Natural killer cell (primary cell): ENCODE data around the gene FLT1. TPM values are rescaled to one million over a fixed set of nuclear protein-coding genes. Genes with fewer than 3 reads are reported as not detected.

Experiments used
- ATAC-seq, 3 donors: fragments of 150-1000 bp in 2 of 3; fragments of 200-7000 bp in 1 of 3; cut with Tn5 transposase; 1 replicate in 1 of 3; 2 replicates in 2 of 3; pipeline ENCODE4 v1.10.0; 2021; ENCODE audit warnings: mild to moderate bottlenecking in 2 of 3, moderate library complexity in 2 of 3
- DNase-seq, 2 donors: peaks; one replicate each; pipeline versions ENCODE4 v3.0.0 to v3.0.0-alpha.2; 2013 to 2021; ENCODE audit warnings: mixed read lengths in 1 of 2
- H3K27ac ChIP-seq: one replicate; pipeline ENCODE4 v1.5.1; 2013; ENCODE audit warnings: mild to moderate bottlenecking, low read length
- H3K27me3 ChIP-seq: one replicate; pipeline ENCODE4 v1.6.1; 2013; ENCODE audit warnings: low read length; ENCODE audit not compliant: control insufficient read depth, insufficient read depth
- H3K36me3 ChIP-seq: one replicate; pipeline ENCODE4 v1.6.1; 2013; ENCODE audit warnings: low read length; ENCODE audit not compliant: control insufficient read depth, insufficient read depth
- H3K4me1 ChIP-seq: one replicate; pipeline ENCODE4 v1.6.1; 2013; ENCODE audit warnings: low read length; ENCODE audit not compliant: control insufficient read depth, insufficient read depth
- H3K4me3 ChIP-seq: one replicate; pipeline ENCODE4 v1.5.1; 2013; ENCODE audit warnings: low read length
- H3K9me3 ChIP-seq: one replicate; pipeline ENCODE4 v1.6.1; 2013; ENCODE audit warnings: low read length; ENCODE audit not compliant: control insufficient read depth, insufficient read depth
- H3K27ac Mint-ChIP-seq, 2 donors: one replicate each; pipeline ENCODE4 v1.8.0; 2022; ENCODE audit warnings: mild to moderate bottlenecking in 2 of 2, mixed read lengths in 2 of 2, moderate library complexity in 1 of 2
- H3K27me3 Mint-ChIP-seq, 2 donors: one replicate each; pipeline ENCODE4 v1.8.0; 2022; ENCODE audit warnings: low read depth in 2 of 2, mixed read lengths in 2 of 2
- H3K36me3 Mint-ChIP-seq: one replicate; pipeline ENCODE4 v1.8.0; 2022; ENCODE audit warnings: mixed read lengths
- H3K4me1 Mint-ChIP-seq, 2 donors: one replicate each; pipeline ENCODE4 v1.8.0; 2022; ENCODE audit warnings: mixed read lengths in 2 of 2
- H3K4me3 Mint-ChIP-seq: one replicate; pipeline ENCODE4 v1.8.0; 2022; ENCODE audit warnings: mild to moderate bottlenecking, moderate library complexity, mixed read lengths
- H3K9me3 Mint-ChIP-seq, 2 donors: one replicate each; pipeline ENCODE4 v1.8.0; 2022; ENCODE audit warnings: mixed read lengths in 2 of 2
- WGBS: methylation state at CpG from one replicate; pipeline ENCODE4 v1.1.7; 2013; ENCODE audit warnings: missing lambda C conversion rate; ENCODE audit not compliant: insufficient coverage; 5-methylcytosine and 5-hydroxymethylcytosine counted together
- intact Hi-C: fragments of 100-400 bp; cut with micrococcal nuclease; formaldehyde crosslinking; loops from one replicate; pipeline ENCODE4 v1.14.2; 2022
- total RNA-seq, 4 donors: library from RNA; stranded (reverse); fragments of 120-200 nt in 1 of 4; gene quantifications; one replicate each; pipeline versions ENCODE4 v1.2.3 to v1.2.4, GENCODE V29; 2013 to 2022
- TF ChIP-seq, protein P1 (sequence below): fragments of 200-600 bp; IDR thresholded peaks from one replicate; pipeline ENCODE4 v1.8.0; 2022; ENCODE audit warnings: antibody characterized with exemption

The FLT1 gene
- total RNA-seq, 3 donors from 2014 or later (not counting 1 experiment from before 2014, with no cell fraction given), result 0.05 to 0.43 (median 0.07) TPM

DNA sequence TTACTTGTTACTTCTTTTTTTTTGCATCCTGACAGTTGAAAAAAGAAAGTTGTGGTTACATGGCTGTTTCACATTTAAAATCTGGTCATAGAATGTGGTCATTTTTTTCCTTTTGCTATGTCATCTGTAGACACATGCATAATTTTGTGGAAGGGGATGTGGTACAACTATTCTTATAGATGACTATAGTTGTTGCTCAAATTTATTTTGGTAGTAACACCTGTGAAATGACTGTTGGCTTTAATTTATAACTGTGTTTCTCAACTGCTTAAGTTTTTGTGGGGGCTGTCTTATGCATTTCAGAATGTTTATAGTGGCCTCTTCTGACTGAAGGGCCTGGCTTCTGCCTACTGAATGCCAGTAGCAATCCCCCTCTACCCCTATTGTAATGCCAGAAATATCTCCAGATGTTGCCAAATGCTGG lies 226.1 kb downstream of the FLT1 start:
- peak overlapping the region; percentile 13 for H3K4me3 Mint-ChIP-seq
- peak overlapping the region; percentile 81 to 84 for H3K27ac Mint-ChIP-seq
- Histone ChIP-seq H3K36me3 (peaks cover 45% of the 10 kb centered on the region), H3K27me3 (no peaks in the 10 kb centered on the region), H3K4me1 (peaks cover 3% of the 10 kb centered on the region), H3K9me3 (no peaks in the 10 kb centered on the region), H3K4me3 (no peak overlapping the region), H3K27ac (peak overlapping the region; percentile 56)
- intact Hi-C loops, result loop anchor here (1.0 to 5.0 kb wide), 2 partner anchors 130 to 388 kb away; partner anchors contain the start of gene POMP
- DNase-seq (peak in 1 of 2 donors; percentile 38), ATAC-seq (peak; percentile 88 to 92 (median 91))
- peaks cover 9 to 10% of the 10 kb centered on the region in 2 donors for H3K4me1 Mint-ChIP-seq
- no peaks in the 10 kb centered on the region for H3K27me3 Mint-ChIP-seq
- no peaks in the 10 kb centered on the region for H3K9me3 Mint-ChIP-seq
- H3K36me3 Mint-ChIP-seq, result peaks cover 10% of the 10 kb centered on the region
- TF ChIP-seq, protein P1, sequence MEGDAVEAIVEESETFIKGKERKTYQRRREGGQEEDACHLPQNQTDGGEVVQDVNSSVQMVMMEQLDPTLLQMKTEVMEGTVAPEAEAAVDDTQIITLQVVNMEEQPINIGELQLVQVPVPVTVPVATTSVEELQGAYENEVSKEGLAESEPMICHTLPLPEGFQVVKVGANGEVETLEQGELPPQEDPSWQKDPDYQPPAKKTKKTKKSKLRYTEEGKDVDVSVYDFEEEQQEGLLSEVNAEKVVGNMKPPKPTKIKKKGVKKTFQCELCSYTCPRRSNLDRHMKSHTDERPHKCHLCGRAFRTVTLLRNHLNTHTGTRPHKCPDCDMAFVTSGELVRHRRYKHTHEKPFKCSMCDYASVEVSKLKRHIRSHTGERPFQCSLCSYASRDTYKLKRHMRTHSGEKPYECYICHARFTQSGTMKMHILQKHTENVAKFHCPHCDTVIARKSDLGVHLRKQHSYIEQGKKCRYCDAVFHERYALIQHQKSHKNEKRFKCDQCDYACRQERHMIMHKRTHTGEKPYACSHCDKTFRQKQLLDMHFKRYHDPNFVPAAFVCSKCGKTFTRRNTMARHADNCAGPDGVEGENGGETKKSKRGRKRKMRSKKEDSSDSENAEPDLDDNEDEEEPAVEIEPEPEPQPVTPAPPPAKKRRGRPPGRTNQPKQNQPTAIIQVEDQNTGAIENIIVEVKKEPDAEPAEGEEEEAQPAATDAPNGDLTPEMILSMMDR, result no peak

DNA sequence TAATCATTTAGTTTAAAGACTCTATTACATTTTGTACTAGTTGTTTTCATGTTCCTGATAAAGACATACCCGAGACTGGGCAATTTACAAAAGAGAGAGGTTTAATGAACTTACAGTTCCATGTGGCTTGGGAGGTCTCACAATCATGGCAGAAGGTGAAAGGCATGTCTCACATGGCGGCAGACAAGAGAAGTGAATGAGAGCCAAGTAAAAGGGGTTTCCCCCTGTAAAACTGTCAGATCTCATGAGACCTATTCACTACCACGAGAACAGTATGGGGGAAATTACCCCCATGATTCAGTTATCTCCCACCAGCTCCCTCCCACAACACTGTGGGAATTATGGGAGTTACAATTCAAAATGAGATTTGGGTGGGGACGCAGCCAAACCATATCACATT lies 227.4 kb downstream of the FLT1 start:
- intact Hi-C loops, result loop anchor here (5.0 kb wide), 1 partner anchor 390 kb away; the partner anchor contains the start of gene POMP
- Mint-ChIP-seq H3K4me3 (no peak overlapping the region), H3K27me3 (no peaks in the 10 kb centered on the region), H3K36me3 (peaks cover 17% of the 10 kb centered on the region), H3K9me3 (no peaks in the 10 kb centered on the region), H3K27ac (peak overlapping the region; percentile 17 to 61), H3K4me1 (peaks cover 9 to 10% of the 10 kb centered on the region in 2 donors)
- 100% methylated on average over 2 of the region's 4 CpGs for WGBS
- Histone ChIP-seq H3K4me1 (peaks cover 3% of the 10 kb centered on the region), H3K27me3 (no peaks in the 10 kb centered on the region), H3K4me3 (no peak overlapping the region), H3K9me3 (no peaks in the 10 kb centered on the region), H3K36me3 (peaks cover 49% of the 10 kb centered on the region), H3K27ac (no peak overlapping the region)
- DNase-seq (no peak), ATAC-seq (no peak)
- TF ChIP-seq, protein P1, result no peak

DNA sequence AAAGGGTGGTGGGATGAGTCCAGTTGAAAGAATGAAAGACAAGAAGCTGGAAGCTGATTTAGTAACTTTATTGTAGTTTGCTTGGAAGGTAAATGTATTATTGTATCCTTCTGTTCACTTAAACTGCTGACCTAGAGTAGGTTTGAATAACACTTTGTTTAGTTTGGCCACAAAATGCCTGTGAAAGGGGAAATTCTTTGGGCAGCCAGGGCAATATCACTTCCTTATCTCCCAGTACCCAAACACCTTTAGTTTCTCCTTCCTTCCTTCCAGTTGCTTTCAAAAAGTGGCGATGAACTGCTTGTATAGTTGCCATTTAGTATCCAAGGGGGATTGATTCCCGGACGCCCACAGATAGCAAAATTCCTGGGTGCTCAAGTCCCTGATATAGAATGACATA lies 236.5 kb downstream of the FLT1 start:
- peak overlapping the region; percentile 7 to 35 for H3K27ac Mint-ChIP-seq
- peaks cover 25% of the 10 kb centered on the region for H3K36me3 Mint-ChIP-seq
- no CpG with 5 or more reads among the region's 3 CpGs for WGBS
- H3K4me3 ChIP-seq, result no peak overlapping the region
- H3K27me3 Mint-ChIP-seq, result no peaks in the 10 kb centered on the region
- TF ChIP-seq, protein P1, result no peak
- no peak overlapping the region for H3K27ac ChIP-seq
- H3K36me3 ChIP-seq, result peaks cover 51% of the 10 kb centered on the region
- H3K4me1 Mint-ChIP-seq, result peaks cover 28 to 29% of the 10 kb centered on the region in 2 donors
- H3K9me3 ChIP-seq, result no peaks in the 10 kb centered on the region
- no peak overlapping the region for H3K4me3 Mint-ChIP-seq
- H3K27me3 ChIP-seq, result no peaks in the 10 kb centered on the region
- DNase-seq (no peak), ATAC-seq (no peak)
- H3K4me1 ChIP-seq, result no peaks in the 10 kb centered on the region
- intact Hi-C loops, result no loop called here
- no peaks in the 10 kb centered on the region for H3K9me3 Mint-ChIP-seq

DNA sequence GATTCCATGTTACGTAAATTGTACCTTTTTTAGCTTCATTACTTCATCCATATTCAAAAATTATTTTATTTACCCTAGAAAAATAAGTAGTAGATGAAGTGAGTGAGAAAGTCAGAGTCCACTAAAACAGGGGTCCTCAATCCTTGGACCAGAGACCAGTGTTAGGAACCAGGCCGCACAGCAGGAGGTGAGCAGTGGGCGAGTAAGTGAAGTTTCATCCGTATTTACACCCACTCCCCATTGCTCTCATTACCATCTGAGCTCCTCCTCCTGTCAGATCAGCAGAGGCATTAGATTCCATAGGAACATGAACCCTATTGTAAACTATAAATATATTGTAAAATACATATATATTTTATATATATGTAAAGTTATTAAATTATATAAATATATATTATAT lies 237.6 kb downstream of the FLT1 start:
- 100% methylated on average over 2 of the region's 4 CpGs for WGBS
- no peak for ATAC-seq
- DNase-seq, result no peak
- H3K4me3 Mint-ChIP-seq, result no peak overlapping the region
- no peak overlapping the region for H3K27ac ChIP-seq
- H3K4me3 ChIP-seq, result no peak overlapping the region
- peaks cover 42% of the 10 kb centered on the region for H3K36me3 ChIP-seq
- H3K9me3 Mint-ChIP-seq, result no peaks in the 10 kb centered on the region
- peaks cover 29 to 30% of the 10 kb centered on the region in 2 donors for H3K4me1 Mint-ChIP-seq
- no peaks in the 10 kb centered on the region for H3K9me3 ChIP-seq
- TF ChIP-seq, protein P1, result no peak
- no peaks in the 10 kb centered on the region for H3K27me3 ChIP-seq
- H3K4me1 ChIP-seq, result no peaks in the 10 kb centered on the region
- intact Hi-C loops, result no loop called here
- H3K27me3 Mint-ChIP-seq, result no peaks in the 10 kb centered on the region
- H3K27ac Mint-ChIP-seq, result no peak overlapping the region
- H3K36me3 Mint-ChIP-seq, result peaks cover 15% of the 10 kb centered on the region
